ACC112 (cell line): ENCODE measurements around the gene RANGRF.

Source experiments
- H2AFZ ChIP-seq: fragments of 200-600 bp; sonication (generic); one replicate; pipeline ENCODE4 v1.6.0; 2017; ENCODE audit warnings: antibody characterized with exemption, low read length; ENCODE audit not compliant: unreplicated experiment
- H3K27ac ChIP-seq: fragments of 200-600 bp; sonication (generic); 2 replicates; pipeline ENCODE4 v1.5.1; 2014; ENCODE audit warnings: low read depth, mild to moderate bottlenecking, antibody characterized with exemption, low read length, moderate library complexity
- H3K27me3 ChIP-seq: fragments of 200-600 bp; sonication (generic); 2 replicates; pipeline ENCODE4 v1.6.1; 2014; ENCODE audit warnings: mild to moderate bottlenecking, antibody characterized with exemption, low read length, moderate library complexity, mixed read lengths; ENCODE audit not compliant: insufficient read depth
- H3K36me3 ChIP-seq: fragments of 200-600 bp; sonication (generic); 2 replicates; pipeline ENCODE4 v1.6.1; 2016; ENCODE audit warnings: mild to moderate bottlenecking, antibody characterized with exemption, low read length, moderate library complexity, mixed read lengths; ENCODE audit not compliant: insufficient read depth
- H3K4me1 ChIP-seq: fragments of 200-600 bp; sonication (generic); one replicate; pipeline ENCODE4 v1.6.1; 2016; ENCODE audit warnings: low read length, mixed read lengths; ENCODE audit not compliant: insufficient read depth, unreplicated experiment, control insufficient read depth
- H3K4me3 ChIP-seq: fragments of 200-600 bp; sonication (generic); 2 replicates; pipeline ENCODE4 v1.5.1; 2014; ENCODE audit warnings: mild to moderate bottlenecking, low read depth, low read length
- H3K79me2 ChIP-seq: fragments of 200-600 bp; sonication (generic); one replicate; pipeline ENCODE4 v1.6.0; 2016; ENCODE audit warnings: low read length; ENCODE audit not compliant: control insufficient read depth, unreplicated experiment, insufficient read depth

Gene RANGRF

GRCh38 chr17:8318010-8318935, 29.8 kb downstream of the RANGRF start:
- Histone ChIP-seq H3K27ac (no peak overlapping the region), H3K36me3 (no peaks in the 10 kb centered on the region), H3K27me3 (peaks cover 45% of the 10 kb centered on the region), H3K79me2 (no peaks in the 10 kb centered on the region), H2AFZ (no peak overlapping the region), H3K4me3 (no peak overlapping the region), H3K4me1 (no peaks in the 10 kb centered on the region)

- Histone ChIP-seq H3K79me2 (no peaks in the 10 kb centered on the region), H3K27me3 (peaks cover 25% of the 10 kb centered on the region), H2AFZ (no peak overlapping the region), H3K27ac (no peak overlapping the region), H3K4me3 (no peak overlapping the region), H3K4me1 (no peaks in the 10 kb centered on the region), H3K36me3 (no peaks in the 10 kb centered on the region)
Measured at GRCh38 chr17:8320262-8320661, 31.8 kb downstream of the RANGRF start.

GRCh38 chr17:8320990-8321389, 32.5 kb downstream of the RANGRF start:
- no peaks in the 10 kb centered on the region for H3K36me3 ChIP-seq
- H3K27me3 ChIP-seq, result peaks cover 18% of the 10 kb centered on the region
- H2AFZ ChIP-seq, result no peak overlapping the region
- no peaks in the 10 kb centered on the region for H3K4me1 ChIP-seq
- no peak overlapping the region for H3K4me3 ChIP-seq
- H3K79me2 ChIP-seq, result no peaks in the 10 kb centered on the region
- no peak overlapping the region for H3K27ac ChIP-seq

DNA sequence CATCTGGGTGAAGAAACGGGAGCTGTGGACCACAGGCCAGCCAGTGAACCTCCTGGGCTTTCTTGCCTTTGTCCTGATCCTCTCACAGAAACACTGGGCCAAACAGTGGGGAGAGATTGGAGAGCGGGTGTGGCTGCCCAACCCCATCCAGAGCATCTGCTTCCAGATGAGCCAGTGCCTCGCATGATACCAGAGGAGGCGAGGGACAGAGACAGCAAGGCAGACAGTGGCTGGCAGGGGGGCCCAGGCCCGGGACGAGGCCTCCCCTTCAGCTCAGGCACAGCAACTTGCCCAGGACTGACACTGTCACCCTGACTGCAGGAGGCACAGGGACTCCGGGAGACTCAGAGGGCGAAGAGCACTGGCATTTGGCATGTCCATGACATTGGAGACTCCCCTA, 33.6 kb downstream of the RANGRF start:
- Histone ChIP-seq H2AFZ (no peak overlapping the region), H3K79me2 (no peaks in the 10 kb centered on the region), H3K4me1 (no peaks in the 10 kb centered on the region), H3K36me3 (no peaks in the 10 kb centered on the region), H3K27me3 (peaks cover 10% of the 10 kb centered on the region), H3K27ac (no peak overlapping the region), H3K4me3 (no peak overlapping the region)

DNA sequence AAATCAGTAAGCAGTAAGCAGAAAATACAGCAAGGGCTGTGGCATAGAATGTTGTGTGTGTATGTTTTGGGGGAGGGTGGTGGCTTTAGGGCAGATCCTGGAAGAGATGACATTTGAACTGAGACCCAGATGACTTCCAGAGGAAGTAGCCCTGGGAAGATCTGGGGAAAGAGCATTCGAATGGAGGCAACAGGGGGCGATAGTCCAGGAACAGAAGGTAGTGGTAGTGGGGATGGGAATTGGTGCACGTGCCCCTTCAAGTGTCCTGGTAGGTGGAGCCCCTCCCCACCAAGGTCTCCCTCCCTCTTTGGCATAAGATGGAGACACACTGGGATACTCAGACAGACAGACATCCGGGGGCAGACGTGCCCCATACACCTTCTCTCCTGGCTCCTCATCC, 35.7 kb downstream of the RANGRF start:
- H3K4me3 ChIP-seq, result no peak overlapping the region
- no peaks in the 10 kb centered on the region for H3K36me3 ChIP-seq
- no peak overlapping the region for H3K27ac ChIP-seq
- H2AFZ ChIP-seq, result no peak overlapping the region
- H3K27me3 ChIP-seq, result no peaks in the 10 kb centered on the region
- no peaks in the 10 kb centered on the region for H3K4me1 ChIP-seq
- H3K79me2 ChIP-seq, result no peaks in the 10 kb centered on the region

DNA sequence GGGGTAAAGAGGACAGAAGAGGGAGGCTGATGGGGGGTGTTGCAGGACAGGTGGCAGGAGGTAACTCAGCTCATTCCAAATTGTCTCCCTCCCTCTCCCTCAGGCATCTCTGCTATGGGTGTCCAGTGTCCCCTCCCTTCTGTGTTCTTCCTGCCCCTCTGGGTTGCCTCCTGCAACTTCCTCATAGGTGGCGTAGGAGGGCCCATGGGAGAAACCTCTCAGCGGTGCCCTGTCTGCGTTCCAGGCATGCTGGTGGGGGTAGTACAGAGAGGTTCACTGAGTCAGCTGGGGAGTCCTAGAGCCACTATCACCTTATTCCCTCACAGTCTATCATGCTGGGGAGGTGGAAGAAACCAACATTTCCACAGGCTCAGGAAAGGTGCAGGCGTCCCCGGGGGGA, 36.5 kb downstream of the RANGRF start:
- Histone ChIP-seq H3K4me1 (no peaks in the 10 kb centered on the region), H3K4me3 (no peak overlapping the region), H3K36me3 (no peaks in the 10 kb centered on the region), H3K27ac (no peak overlapping the region), H3K79me2 (no peaks in the 10 kb centered on the region), H3K27me3 (no peaks in the 10 kb centered on the region), H2AFZ (no peak overlapping the region)

GRCh38 chr17:8326511-8327302, 38.2 kb downstream of the RANGRF start:
- H3K27ac ChIP-seq, result no peak overlapping the region
- no peaks in the 10 kb centered on the region for H3K36me3 ChIP-seq
- H3K4me1 ChIP-seq, result no peaks in the 10 kb centered on the region
- no peaks in the 10 kb centered on the region for H3K79me2 ChIP-seq
- peak overlapping the region; percentile 95 for H2AFZ ChIP-seq
- peak overlapping the region; percentile 82 for H3K4me3 ChIP-seq
- H3K27me3 ChIP-seq, result 0 out of 2 replicates have a peak, but pooled peaks cover under 1% of the 10 kb centered on the region

DNA sequence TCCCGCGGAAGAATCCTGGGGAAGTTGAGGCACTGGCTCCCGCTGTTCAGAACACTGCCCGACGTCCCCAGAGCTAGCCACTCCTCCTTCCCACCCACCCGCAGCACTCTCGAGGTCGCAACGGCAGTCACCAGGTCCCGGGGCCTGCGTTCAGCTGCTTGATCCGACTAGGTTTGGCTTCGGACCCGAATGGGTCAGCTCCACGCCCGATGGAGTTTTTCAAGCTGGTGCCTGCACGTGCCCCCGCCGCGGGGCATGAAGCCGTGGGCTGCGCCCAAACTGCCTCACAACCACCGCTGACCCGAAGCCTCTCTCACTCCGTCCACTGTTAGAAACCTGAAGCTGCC, 38.8 kb downstream of the RANGRF start:
- Histone ChIP-seq H3K4me3 (peak overlapping the region; percentile 82), H2AFZ (peak overlapping the region; percentile 95), H3K27me3 (0 out of 2 replicates have a peak, but pooled peaks cover 5% of the 10 kb centered on the region), H3K79me2 (no peaks in the 10 kb centered on the region), H3K36me3 (no peaks in the 10 kb centered on the region), H3K4me1 (no peaks in the 10 kb centered on the region), H3K27ac (no peak overlapping the region)

GRCh38 chr17:8332128-8332527, 43.7 kb downstream of the RANGRF start:
- Histone ChIP-seq H2AFZ (no peak overlapping the region), H3K4me3 (no peak overlapping the region), H3K36me3 (no peaks in the 10 kb centered on the region), H3K79me2 (no peaks in the 10 kb centered on the region), H3K27ac (no peak overlapping the region), H3K27me3 (0 out of 2 replicates have a peak, but pooled peaks cover 5% of the 10 kb centered on the region), H3K4me1 (no peaks in the 10 kb centered on the region)

DNA sequence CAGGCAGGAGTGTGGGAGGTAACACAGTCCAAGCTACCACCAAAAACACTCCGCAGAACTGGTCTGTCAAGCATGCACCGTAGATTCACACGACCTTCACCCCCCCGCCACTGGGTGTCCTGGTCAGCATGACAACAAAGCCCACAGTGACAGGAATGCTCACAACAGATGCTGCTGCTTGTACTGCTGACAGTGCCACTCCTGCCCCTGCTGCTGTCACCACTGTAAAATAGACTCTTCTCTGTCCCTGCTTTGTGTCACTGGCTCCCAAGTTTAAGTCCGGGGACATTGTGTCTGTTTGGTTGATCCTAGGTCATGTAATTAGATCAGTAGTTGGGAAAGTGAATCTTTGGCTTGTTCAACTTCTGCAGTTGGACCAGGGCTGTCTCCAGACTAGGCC, 44.2 kb downstream of the RANGRF start:
- Histone ChIP-seq H3K27ac (no peak overlapping the region), H2AFZ (no peak overlapping the region), H3K27me3 (0 out of 2 replicates have a peak, but pooled peaks cover 5% of the 10 kb centered on the region), H3K4me1 (no peaks in the 10 kb centered on the region), H3K36me3 (no peaks in the 10 kb centered on the region), H3K4me3 (no peak overlapping the region), H3K79me2 (no peaks in the 10 kb centered on the region)
